Esophagus muscularis mucosa (tissue), 4 donors: ENCODE results near the gene GSTCD.

Source experiments
- CTCF ChIP-seq, 3 experiments: fragments of 200-600 bp in 2 of 3; fragments of 450-650 bp in 1 of 3; sonication (generic) in 2 of 3; IDR thresholded peaks; one replicate each; pipeline ENCODE4 v1.5.1; 2017 to 2019; ENCODE audit warnings: antibody characterized with exemption in 3 of 3, mild to moderate bottlenecking in 2 of 3, moderate library complexity in 1 of 3
- EP300 ChIP-seq: sonication (generic); formaldehyde crosslinking; IDR thresholded peaks from one replicate; pipeline ENCODE4 v1.6.1; 2017; ENCODE audit warnings: antibody characterized with exemption
- POLR2A ChIP-seq: fragments of 450-650 bp; IDR thresholded peaks from one replicate; pipeline ENCODE4 v1.6.1; 2017; ENCODE audit warnings: antibody characterized with exemption, moderate library complexity, mild to moderate bottlenecking, low read depth

GRCh38 chr4:105895583-105896460, 187.2 kb downstream of the GSTCD start:
- TF ChIP-seq EP300 (no peak), POLR2A (no peak), CTCF (IDR thresholded peaks at IDR 0.05) (peak in 1 of 3 experiments; percentile 22)
